ENCODE data around the gene ZBTB12. TPM values are rescaled to one million over a fixed set of nuclear protein-coding genes. Genes with fewer than 3 reads are reported as not detected.

The ZBTB12 gene
- total and polyA plus RNA-seq, 2 of the 13 experiments (the other 11 are each of a cell fraction or from before 2014, with no cell fraction given): 4.8 to 6.0 TPM

DNA sequence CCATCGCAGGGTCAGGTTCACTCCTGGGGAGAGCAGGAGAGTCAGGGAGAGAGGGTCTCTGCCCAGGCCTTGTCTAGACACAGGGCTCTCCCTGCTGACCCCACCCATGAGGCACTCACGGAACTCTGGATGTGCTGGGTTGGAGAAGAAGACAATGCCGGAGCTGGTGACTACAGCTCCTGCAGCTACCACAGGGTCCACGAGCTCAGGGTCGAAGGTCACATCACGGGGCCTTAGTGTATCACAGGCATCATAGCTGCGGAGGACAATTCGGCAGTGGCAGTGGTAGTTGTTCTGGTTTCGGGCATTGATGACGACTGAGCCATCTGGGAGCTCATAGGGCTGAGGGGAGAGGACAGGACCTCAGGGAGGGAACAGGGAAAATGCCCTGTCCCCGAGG lies 42.0 kb downstream of the ZBTB12 start:
- POLR2A ChIA-PET: interaction anchor here (0.9 to 1.9 kb wide), 6 partner anchors 15 to 112 kb away, joined by 3 to 4 read pairs (median 4); partner anchors contain the start of gene DXO
- FAIRE-seq (no peak), ATAC-seq (no peak)
- no peak for TF ChIP-seq ZNF761 (CRISPR knock-in tag; conservative IDR thresholded peaks at IDR 0.05)
- TF ChIP-seq, protein P1, sequence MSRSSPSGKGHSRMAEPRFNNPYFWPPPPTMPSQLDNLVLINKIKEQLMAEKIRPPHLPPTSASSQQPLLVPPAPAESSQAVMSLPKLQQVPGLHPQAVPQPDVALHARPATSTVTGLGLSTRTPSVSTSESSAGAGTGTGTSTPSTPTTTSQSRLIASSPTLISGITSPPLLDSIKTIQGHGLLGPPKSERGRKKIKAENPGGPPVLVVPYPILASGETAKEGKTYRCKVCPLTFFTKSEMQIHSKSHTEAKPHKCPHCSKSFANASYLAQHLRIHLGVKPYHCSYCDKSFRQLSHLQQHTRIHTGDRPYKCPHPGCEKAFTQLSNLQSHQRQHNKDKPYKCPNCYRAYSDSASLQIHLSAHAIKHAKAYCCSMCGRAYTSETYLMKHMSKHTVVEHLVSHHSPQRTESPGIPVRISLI (CRISPR knock-in tag; IDR thresholded peaks at IDR 0.05; ENCODE audit: borderline replicate concordance): no peak
- no peak for TF ChIP-seq KLF16 (CRISPR knock-in tag; IDR thresholded peaks at IDR 0.05)
- TF ChIP-seq ARNT2 (CRISPR knock-in tag; IDR thresholded peaks at IDR 0.05; ENCODE audit: low read depth): no peak
- TF ChIP-seq, protein P2, sequence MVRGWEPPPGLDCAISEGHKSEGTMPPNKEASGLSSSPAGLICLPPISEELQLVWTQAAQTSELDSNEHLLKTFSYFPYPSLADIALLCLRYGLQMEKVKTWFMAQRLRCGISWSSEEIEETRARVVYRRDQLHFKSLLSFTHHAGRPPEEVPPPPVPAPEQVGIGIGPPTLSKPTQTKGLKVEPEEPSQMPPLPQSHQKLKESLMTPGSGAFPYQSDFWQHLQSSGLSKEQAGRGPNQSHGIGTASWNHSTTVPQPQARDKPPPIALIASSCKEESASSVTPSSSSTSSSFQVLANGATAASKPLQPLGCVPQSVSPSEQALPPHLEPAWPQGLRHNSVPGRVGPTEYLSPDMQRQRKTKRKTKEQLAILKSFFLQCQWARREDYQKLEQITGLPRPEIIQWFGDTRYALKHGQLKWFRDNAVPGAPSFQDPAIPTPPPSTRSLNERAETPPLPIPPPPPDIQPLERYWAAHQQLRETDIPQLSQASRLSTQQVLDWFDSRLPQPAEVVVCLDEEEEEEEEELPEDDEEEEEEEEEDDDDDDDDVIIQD (CRISPR knock-in tag; IDR thresholded peaks at IDR 0.05; ENCODE audit: low read depth): no peak
- 0 out of 2 replicates have a peak, but pooled peaks have one; percentile 5 for TF ChIP-seq POLR2AphosphoS5 (IDR thresholded peaks at IDR 0.05; ENCODE audit: low read depth, low read length)
- no peak for TF ChIP-seq POLR2A (IDR thresholded peaks at IDR 0.05; ENCODE audit: insufficient read depth in 1 of 2, low read depth in 2 of 2, low read length in 2 of 2)
- TF ChIP-seq SNAPC2 (CRISPR knock-in tag; IDR thresholded peaks at IDR 0.05): no peak
- TF ChIP-seq, protein P3, sequence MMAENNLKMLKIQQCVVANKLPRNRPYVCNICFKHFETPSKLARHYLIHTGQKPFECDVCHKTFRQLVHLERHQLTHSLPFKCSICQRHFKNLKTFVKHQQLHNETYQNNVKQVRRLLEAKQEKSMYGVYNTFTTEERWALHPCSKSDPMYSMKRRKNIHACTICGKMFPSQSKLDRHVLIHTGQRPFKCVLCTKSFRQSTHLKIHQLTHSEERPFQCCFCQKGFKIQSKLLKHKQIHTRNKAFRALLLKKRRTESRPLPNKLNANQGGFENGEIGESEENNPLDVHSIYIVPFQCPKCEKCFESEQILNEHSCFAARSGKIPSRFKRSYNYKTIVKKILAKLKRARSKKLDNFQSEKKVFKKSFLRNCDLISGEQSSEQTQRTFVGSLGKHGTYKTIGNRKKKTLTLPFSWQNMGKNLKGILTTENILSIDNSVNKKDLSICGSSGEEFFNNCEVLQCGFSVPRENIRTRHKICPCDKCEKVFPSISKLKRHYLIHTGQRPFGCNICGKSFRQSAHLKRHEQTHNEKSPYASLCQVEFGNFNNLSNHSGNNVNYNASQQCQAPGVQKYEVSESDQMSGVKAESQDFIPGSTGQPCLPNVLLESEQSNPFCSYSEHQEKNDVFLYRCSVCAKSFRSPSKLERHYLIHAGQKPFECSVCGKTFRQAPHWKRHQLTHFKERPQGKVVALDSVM (CRISPR knock-in tag; IDR thresholded peaks at IDR 0.05): no peak
- no peak for TF ChIP-seq ZNF30 (CRISPR knock-in tag; IDR thresholded peaks at IDR 0.05)
- TF ChIP-seq RARG (CRISPR knock-in tag; IDR thresholded peaks at IDR 0.05; ENCODE audit: low read depth): no peak
- TF ChIP-seq, protein P4, sequence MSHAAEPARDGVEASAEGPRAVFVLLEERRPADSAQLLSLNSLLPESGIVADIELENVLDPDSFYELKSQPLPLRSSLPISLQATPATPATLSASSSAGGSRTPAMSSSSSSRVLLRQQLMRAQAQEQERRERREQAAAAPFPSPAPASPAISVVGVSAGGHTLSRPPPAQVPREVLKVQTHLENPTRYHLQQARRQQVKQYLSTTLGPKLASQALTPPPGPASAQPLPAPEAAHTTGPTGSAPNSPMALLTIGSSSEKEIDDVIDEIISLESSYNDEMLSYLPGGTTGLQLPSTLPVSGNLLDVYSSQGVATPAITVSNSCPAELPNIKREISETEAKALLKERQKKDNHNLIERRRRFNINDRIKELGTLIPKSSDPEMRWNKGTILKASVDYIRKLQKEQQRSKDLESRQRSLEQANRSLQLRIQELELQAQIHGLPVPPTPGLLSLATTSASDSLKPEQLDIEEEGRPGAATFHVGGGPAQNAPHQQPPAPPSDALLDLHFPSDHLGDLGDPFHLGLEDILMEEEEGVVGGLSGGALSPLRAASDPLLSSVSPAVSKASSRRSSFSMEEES (CRISPR knock-in tag; IDR thresholded peaks at IDR 0.05): no peak
- TF ChIP-seq, protein P5, sequence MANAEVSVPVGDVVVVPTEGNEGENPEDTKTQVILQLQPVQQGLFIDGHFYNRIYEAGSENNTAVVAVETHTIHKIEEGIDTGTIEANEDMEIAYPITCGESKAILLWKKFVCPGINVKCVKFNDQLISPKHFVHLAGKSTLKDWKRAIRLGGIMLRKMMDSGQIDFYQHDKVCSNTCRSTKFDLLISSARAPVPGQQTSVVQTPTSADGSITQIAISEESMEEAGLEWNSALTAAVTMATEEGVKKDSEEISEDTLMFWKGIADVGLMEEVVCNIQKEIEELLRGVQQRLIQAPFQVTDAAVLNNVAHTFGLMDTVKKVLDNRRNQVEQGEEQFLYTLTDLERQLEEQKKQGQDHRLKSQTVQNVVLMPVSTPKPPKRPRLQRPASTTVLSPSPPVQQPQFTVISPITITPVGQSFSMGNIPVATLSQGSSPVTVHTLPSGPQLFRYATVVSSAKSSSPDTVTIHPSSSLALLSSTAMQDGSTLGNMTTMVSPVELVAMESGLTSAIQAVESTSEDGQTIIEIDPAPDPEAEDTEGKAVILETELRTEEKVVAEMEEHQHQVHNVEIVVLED (CRISPR knock-in tag; IDR thresholded peaks at IDR 0.05; ENCODE audit: borderline replicate concordance): no peak
- TF ChIP-seq AGO2 (optimal IDR thresholded peaks at IDR 0.05; ENCODE audit: low read depth, low read length): peak; percentile 12

More for the DNA sequence above, 42.0 kb downstream of the ZBTB12 start:
- H3K27me3 ChIP-seq (ENCODE audit: control insufficient read depth in 1 of 2, insufficient read depth in 2 of 2, low read length in 2 of 2): no peaks in the 10 kb centered on the region; a peak in 1 of 5 replicates
- BruUV-seq (replicated peaks): no TSS peak
- no peak overlapping the region for H2AFZ ChIP-seq (ENCODE audit: low read length)
- no peak for DNase-seq (ENCODE audit: low spot score)
- H3K4me1 ChIP-seq (ENCODE audit: insufficient read depth, low read length): peaks cover 47% of the 10 kb centered on the region
- H3K9ac ChIP-seq (ENCODE audit: insufficient read depth, low read depth, low read length): no peak overlapping the region
- no peak overlapping the region for H3K4me3 ChIP-seq (replicated peaks in 1 of 3; ENCODE audit: insufficient read depth in 1 of 3, low read depth in 2 of 3, low read length in 3 of 3)
- H3K27ac ChIP-seq (ENCODE audit: extremely low read length, insufficient read depth, low read length): no peak overlapping the region
- H3K79me2 ChIP-seq (ENCODE audit: insufficient read depth, low read length): peaks cover 34% of the 10 kb centered on the region
- intact Hi-C loops (cut with micrococcal nuclease; ENCODE audit: unreplicated experiment): no loop called here
- H4K20me1 ChIP-seq (ENCODE audit: insufficient read depth, low read length): no peaks in the 10 kb centered on the region
- H3K9me3 ChIP-seq (ENCODE audit: low read length): no peaks in the 10 kb centered on the region
- peaks cover 8 to 33% of the 10 kb centered on the region in 2 experiments; a peak in 4 of 5 replicates for H3K36me3 ChIP-seq (replicated peaks in 1 of 2; ENCODE audit: control insufficient read depth in 1 of 2, insufficient read depth in 2 of 2, low read length in 2 of 2)
- CTCF ChIA-PET (ENCODE audit: low intra/inter-chr PET ratio, low total read pairs): no interaction called here
- WGBS (ENCODE audit: low lambda C conversion rate): 92% methylated on average over 11 of the region's 11 CpGs
- in situ Hi-C loops (cut with HindIII; ENCODE audit: extremely low pct_ligation_motif_present, low pct_unique_long_range_greater_than_20kb): no loop called here
- no peak overlapping the region for H3K4me2 ChIP-seq (ENCODE audit: low read depth, low read length)

All from HepG2 (cell line).